Kidney (tissue), 14 donors: Measurements from ENCODE around the gene KAT7. TPM values are rescaled to one million over a fixed set of nuclear protein-coding genes. Genes with fewer than 3 reads are reported as not detected.

Experiments used
- DNase-seq, 5 donors: peaks; one replicate each; pipeline ENCODE4 v3.0.0-alpha.2; 2013 to 2020
- FAIRE-seq: peaks from 2 replicates; lab custom pipeline; 2012; peaks lifted over from hg19 to GRCh38; lab: Jason Lieb, UNC
- H3K27ac ChIP-seq, 2 donors: one replicate each; pipeline ENCODE4 v1.7.0; 2013; ENCODE audit warnings: low read depth in 2 of 2, low read length in 2 of 2, inconsistent platforms in 1 of 2
- H3K27me3 ChIP-seq: one replicate; pipeline ENCODE4 v1.7.1; 2013; ENCODE audit warnings: low read length, inconsistent platforms; ENCODE audit not compliant: control insufficient read depth, insufficient read depth
- H3K36me3 ChIP-seq, 3 donors: one replicate each; pipeline versions ENCODE4 v1.7.0 to v1.7.1; 2013; ENCODE audit warnings: low read length in 3 of 3, control low read depth in 1 of 3, inconsistent platforms in 1 of 3; ENCODE audit not compliant: insufficient read depth in 3 of 3, control insufficient read depth in 2 of 3
- H3K4me1 ChIP-seq, 3 donors: one replicate each; pipeline versions ENCODE4 v1.7.0 to v1.7.1; 2013; ENCODE audit warnings: low read length in 3 of 3, inconsistent platforms in 1 of 3, low read depth in 1 of 3; ENCODE audit not compliant: control insufficient read depth in 2 of 3, insufficient read depth in 2 of 3
- H3K4me3 ChIP-seq, 3 donors: one replicate each; pipeline versions ENCODE4 v1.7.0 to v1.8.1; 2013; ENCODE audit warnings: low read length in 3 of 3, control low read depth in 1 of 3, inconsistent platforms in 1 of 3
- H3K9ac ChIP-seq, 3 donors: one replicate each; pipeline versions ENCODE4 v1.7.0 to v1.7.1; 2013; ENCODE audit warnings: low read length in 3 of 3, control low read depth in 1 of 3, inconsistent platforms in 1 of 3
- H3K9me3 ChIP-seq, 3 donors: one replicate each; pipeline versions ENCODE4 v1.7.0 to v1.7.1; 2013; ENCODE audit warnings: low read length in 3 of 3, control low read depth in 1 of 3, inconsistent platforms in 1 of 3; ENCODE audit not compliant: control insufficient read depth in 2 of 3, insufficient read depth in 1 of 3
- intact Hi-C: fragments of 100-400 bp; cut with DNase I; formaldehyde crosslinking; loops from one replicate; pipeline ENCODE4 v1.11.1; 2022
- polyA plus RNA-seq: library from polyadenylated mRNA; stranded (reverse); fragments of 350-450 nt; fragmentation: Illumina TruSeq; extraction: RNeasy Lipid Tissue Mini Kit (QIAGEN cat#74804); gene quantifications from one replicate; pipeline ENCODE4 v1.2.3, GENCODE V29; 2014; ENCODE audit warnings: low read depth, low replicate concordance; ENCODE audit not compliant: insufficient read depth
- total RNA-seq: library from RNA; stranded (reverse); fragmentation: NEBNext Ultra II Directional; extraction: Animal tissue kit (Norgen Biotek cat#: 25700); gene quantifications from one replicate; pipeline ENCODE4 v1.2.1, GENCODE V29; 2021
- TF ChIP-seq, protein P1 (sequence below): IDR thresholded peaks from 3 replicates; pipeline ENCODE4 v1.5.1; 2012; ENCODE audit warnings: mild to moderate bottlenecking, moderate library complexity, borderline replicate concordance; ENCODE audit not compliant: insufficient read depth; ENCODE audit errors: extremely low read depth
- donor health status: control.
- donor health status: control.
- donor health status: control.
- donor health status: control.
- donor health status: control.
- donor health status: DM: yes; HTN: yes; CAD: no.
- donor health status: Normal renal cell carcinoma (clear cell type).

Gene KAT7
- total and polyA plus RNA-seq, 2 donors from 2014 or later: 18.4 to 76.9 TPM

DNA sequence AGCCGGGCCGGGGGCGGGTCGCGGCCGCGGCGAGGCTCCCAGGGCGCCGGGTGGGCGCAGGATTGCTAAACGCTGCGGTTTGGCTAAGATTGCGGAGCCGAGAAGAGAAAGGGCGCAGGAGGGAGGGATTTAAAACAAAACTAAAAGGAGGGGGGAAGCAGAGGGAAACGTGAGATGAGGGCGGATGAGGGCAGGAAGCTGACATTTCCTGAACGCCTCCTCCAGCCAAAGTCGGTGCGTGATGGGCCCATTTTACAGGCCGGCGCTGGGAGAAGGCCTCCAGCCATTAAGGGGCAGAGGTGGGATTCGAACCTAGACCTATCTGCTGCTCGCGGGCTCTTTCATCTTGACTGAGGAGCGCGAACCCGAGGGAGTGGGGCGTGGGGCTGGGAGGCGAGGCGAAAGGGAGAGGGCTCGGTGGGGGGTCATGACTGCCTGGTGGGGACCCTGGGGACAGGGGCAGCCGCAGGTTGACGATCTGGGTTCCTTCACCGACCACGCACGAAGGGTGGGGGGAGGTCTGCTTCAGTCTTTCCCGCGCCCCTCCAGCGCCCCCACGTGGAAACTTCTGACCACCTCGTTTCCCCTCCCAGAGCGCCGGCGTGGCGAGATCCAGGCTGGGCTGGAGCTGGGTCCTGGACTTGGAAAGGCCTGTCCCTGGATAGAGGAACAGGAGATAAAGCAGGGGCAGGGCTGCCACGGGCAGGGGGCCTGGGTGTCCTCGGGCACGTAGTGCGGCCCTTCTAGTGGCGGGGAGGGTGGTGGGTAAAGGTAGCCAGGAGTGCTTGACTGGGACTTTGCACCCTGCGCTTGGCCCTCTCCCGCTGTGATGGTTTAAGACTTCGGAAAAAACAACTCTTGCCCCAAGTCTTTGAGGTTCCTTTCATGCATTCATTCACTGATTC is 63.2 kb downstream of the KAT7 start:
- H3K9ac ChIP-seq: peak overlapping the region in 1 of 3 donors; percentile 10
- H3K4me1 ChIP-seq: peaks cover 0 to 7% (median 0%) of the 10 kb centered on the region in 3 donors
- peak overlapping the region; percentile 37 to 60 (median 42) for H3K4me3 ChIP-seq
- no peaks in the 10 kb centered on the region for H3K36me3 ChIP-seq
- DNase-seq (peak; percentile 78 to 91 (median 85)), FAIRE-seq (no peak)
- no peaks in the 10 kb centered on the region for H3K9me3 ChIP-seq
- intact Hi-C loops: no loop called here
- H3K27ac ChIP-seq: no peak overlapping the region
- TF ChIP-seq, protein P1, sequence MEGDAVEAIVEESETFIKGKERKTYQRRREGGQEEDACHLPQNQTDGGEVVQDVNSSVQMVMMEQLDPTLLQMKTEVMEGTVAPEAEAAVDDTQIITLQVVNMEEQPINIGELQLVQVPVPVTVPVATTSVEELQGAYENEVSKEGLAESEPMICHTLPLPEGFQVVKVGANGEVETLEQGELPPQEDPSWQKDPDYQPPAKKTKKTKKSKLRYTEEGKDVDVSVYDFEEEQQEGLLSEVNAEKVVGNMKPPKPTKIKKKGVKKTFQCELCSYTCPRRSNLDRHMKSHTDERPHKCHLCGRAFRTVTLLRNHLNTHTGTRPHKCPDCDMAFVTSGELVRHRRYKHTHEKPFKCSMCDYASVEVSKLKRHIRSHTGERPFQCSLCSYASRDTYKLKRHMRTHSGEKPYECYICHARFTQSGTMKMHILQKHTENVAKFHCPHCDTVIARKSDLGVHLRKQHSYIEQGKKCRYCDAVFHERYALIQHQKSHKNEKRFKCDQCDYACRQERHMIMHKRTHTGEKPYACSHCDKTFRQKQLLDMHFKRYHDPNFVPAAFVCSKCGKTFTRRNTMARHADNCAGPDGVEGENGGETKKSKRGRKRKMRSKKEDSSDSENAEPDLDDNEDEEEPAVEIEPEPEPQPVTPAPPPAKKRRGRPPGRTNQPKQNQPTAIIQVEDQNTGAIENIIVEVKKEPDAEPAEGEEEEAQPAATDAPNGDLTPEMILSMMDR: peak; percentile 58
- no peaks in the 10 kb centered on the region for H3K27me3 ChIP-seq

DNA sequence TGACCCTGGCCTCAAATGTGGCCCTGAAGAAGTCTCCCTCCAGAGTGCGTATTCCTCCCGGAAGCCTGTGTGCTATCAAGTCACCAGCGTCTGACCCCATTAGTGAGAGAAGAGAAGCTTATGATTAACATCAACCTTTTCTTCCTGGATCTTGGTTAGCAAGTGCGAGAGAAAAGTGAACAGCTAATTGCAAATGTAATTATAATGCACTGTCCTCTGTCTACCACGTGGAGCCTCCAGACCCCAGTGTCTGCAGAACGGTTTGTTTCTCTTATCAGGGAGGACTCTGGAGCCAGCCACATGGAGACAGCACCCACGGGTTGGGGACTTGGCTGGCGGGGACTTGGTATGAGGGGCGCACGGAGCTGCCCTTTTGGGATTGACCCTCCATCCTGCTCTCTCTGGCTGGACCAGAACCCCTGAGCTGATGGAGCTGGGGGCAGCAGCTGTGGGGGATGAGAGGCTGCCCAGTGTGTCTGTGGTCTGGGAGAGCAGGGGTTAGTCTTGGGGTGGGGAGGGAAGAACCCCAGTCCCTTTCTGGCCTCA is 65.1 kb downstream of the KAT7 start:
- Histone ChIP-seq H3K9ac (no peak overlapping the region), H3K27me3 (no peaks in the 10 kb centered on the region), H3K4me1 (peaks cover 0 to 7% (median 0%) of the 10 kb centered on the region in 3 donors), H3K36me3 (no peaks in the 10 kb centered on the region), H3K9me3 (no peaks in the 10 kb centered on the region), H3K4me3 (no peak overlapping the region), H3K27ac (no peak overlapping the region)
- intact Hi-C loops: no loop called here
- FAIRE-seq (no peak), DNase-seq (no peak)
- TF ChIP-seq, protein P1: no peak

DNA sequence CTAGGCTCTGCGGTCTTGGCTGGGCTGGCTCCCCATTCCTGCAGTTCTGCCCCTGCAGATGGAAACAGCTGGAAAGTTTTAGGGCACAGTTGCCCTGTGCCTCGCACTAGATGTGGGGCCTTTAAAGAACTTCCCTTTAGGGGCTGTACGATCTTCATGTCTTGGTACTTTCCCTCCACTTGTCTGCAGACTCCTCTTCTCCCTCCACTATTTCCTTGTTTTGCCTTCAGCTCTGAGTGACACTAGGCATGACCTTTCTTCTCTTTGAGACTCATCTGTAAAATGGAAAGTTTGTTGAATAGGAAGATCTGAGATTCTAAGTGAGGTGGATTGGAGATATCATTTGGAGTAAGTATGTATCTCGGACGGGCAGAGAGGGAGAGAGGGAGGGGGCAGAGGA is 65.6 kb downstream of the KAT7 start:
- Histone ChIP-seq H3K4me1 (peaks cover 0 to 7% (median 0%) of the 10 kb centered on the region in 3 donors), H3K36me3 (no peaks in the 10 kb centered on the region), H3K9me3 (no peaks in the 10 kb centered on the region), H3K4me3 (no peak overlapping the region), H3K27me3 (no peaks in the 10 kb centered on the region), H3K9ac (no peak overlapping the region), H3K27ac (no peak overlapping the region)
- DNase-seq (no peak), FAIRE-seq (no peak)
- intact Hi-C loops: no loop called here
- TF ChIP-seq, protein P1: no peak
